ENCODE measurements around the gene AK5.

AK5 gene

GRCh38 chr1:77388661-77389060 lies 106.8 kb downstream of the AK5 start:
- no peak for TF ChIP-seq CTCF (IDR thresholded peaks at IDR 0.05; ENCODE audit: extremely low read depth, insufficient read depth, missing control alignments)
- in situ Hi-C loops (cut with MboI; ENCODE audit: low pct_unique_long_range_greater_than_20kb, low sequenced_read_pairs, unreplicated experiment) = no loop called here
- DNase-seq (ENCODE audit: low spot score) = no peak

- DNase-seq (ENCODE audit: low spot score) = no peak
- in situ Hi-C loops (cut with MboI; ENCODE audit: low pct_unique_long_range_greater_than_20kb, low sequenced_read_pairs, unreplicated experiment) = no loop called here
- no peak for TF ChIP-seq CTCF (IDR thresholded peaks at IDR 0.05; ENCODE audit: extremely low read depth, insufficient read depth, missing control alignments)
Measured at GRCh38 chr1:77392486-77392885, 110.7 kb downstream of the AK5 start.

- TF ChIP-seq CTCF (IDR thresholded peaks at IDR 0.05; ENCODE audit: extremely low read depth, insufficient read depth, missing control alignments) = no peak
- DNase-seq (ENCODE audit: low spot score) = no peak
- in situ Hi-C loops (cut with MboI; ENCODE audit: low pct_unique_long_range_greater_than_20kb, low sequenced_read_pairs, unreplicated experiment) = no loop called here
Measured at GRCh38 chr1:77394166-77394565, 112.3 kb downstream of the AK5 start.

GRCh38 chr1:77395051-77395450 lies 113.2 kb downstream of the AK5 start:
- no peak for DNase-seq (ENCODE audit: low spot score)
- in situ Hi-C loops (cut with MboI; ENCODE audit: low pct_unique_long_range_greater_than_20kb, low sequenced_read_pairs, unreplicated experiment) = no loop called here
- TF ChIP-seq CTCF (IDR thresholded peaks at IDR 0.05; ENCODE audit: extremely low read depth, insufficient read depth, missing control alignments) = no peak

GRCh38 chr1:77398152-77398551 lies 116.3 kb downstream of the AK5 start:
- no peak for TF ChIP-seq CTCF (IDR thresholded peaks at IDR 0.05; ENCODE audit: extremely low read depth, insufficient read depth, missing control alignments)
- no peak for DNase-seq (ENCODE audit: low spot score)
- in situ Hi-C loops (cut with MboI; ENCODE audit: low pct_unique_long_range_greater_than_20kb, low sequenced_read_pairs, unreplicated experiment) = no loop called here

- TF ChIP-seq CTCF (IDR thresholded peaks at IDR 0.05; ENCODE audit: extremely low read depth, insufficient read depth, missing control alignments) = no peak
- in situ Hi-C loops (cut with MboI; ENCODE audit: low pct_unique_long_range_greater_than_20kb, low sequenced_read_pairs, unreplicated experiment) = no loop called here
- no peak for DNase-seq (ENCODE audit: low spot score)
Measured at GRCh38 chr1:77399250-77400086, 117.6 kb downstream of the AK5 start.
